Prostate gland (tissue), 2 donors: Measurements from ENCODE around the gene AMPH.

Source experiments
- POLR2A ChIP-seq: fragments of 450-650 bp; IDR thresholded peaks from one replicate; pipeline ENCODE4 v1.6.1; 2016; ENCODE audit warnings: antibody characterized with exemption, mild to moderate bottlenecking
- POLR2AphosphoS5 ChIP-seq: sonication (generic); formaldehyde crosslinking; IDR thresholded peaks from one replicate; pipeline ENCODE4 v1.6.1; 2017; ENCODE audit warnings: antibody characterized with exemption
- TF ChIP-seq, protein P1 (sequence below), 4 experiments: fragments of 200-600 bp in 2 of 4; fragments of 450-650 bp in 2 of 4; sonication (generic) in 2 of 4; IDR thresholded peaks; 1 replicate in 3 of 4; 2 replicates in 1 of 4; pipeline ENCODE4 v1.5.1; 2016 to 2019; ENCODE audit warnings: antibody characterized with exemption in 4 of 4, mild to moderate bottlenecking in 2 of 4, moderate library complexity in 2 of 4

DNA sequence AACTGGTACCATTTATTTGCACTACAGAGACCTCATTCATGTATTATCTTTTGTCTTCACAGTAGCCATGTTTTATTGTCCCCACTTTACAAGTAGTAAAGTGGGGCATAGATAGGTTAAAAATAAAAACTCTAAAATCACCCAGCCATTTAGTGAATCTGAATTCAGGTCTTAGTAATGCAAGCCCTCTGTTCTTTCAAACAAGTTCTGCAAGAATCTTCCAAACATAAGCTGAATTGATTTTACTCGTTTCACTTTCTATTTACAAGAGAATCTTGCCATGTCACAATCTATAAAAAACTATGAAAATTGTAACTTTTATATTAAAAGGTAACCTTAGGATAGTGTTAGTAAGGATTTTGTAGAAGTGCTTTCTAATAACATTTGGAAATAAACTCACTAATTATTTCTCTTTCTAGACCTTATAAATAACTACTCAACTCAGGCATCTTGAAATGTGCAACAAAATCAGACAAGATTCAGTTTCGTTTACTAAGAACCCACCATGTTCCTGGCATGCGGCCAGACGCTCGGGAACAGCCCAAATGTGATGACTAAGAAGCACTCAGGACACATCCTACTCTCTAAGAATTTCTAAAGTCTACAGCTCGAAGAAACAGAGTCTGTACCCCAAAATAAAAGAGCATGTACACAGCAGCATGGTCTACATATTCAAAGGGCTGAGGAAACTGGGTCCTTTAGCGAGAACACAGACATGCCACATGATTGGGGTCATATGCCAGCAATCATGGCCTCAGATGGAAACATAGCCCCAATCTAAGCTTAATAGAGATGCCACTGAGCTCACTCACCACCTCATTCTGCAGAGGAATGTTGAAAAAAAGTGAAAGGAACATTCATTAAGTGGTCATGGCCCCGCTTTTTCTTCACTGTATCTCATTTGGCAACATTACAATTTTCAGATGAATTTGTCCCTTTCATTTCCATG lies 167.6 kb downstream of the AMPH start:
- TF ChIP-seq, protein P1, sequence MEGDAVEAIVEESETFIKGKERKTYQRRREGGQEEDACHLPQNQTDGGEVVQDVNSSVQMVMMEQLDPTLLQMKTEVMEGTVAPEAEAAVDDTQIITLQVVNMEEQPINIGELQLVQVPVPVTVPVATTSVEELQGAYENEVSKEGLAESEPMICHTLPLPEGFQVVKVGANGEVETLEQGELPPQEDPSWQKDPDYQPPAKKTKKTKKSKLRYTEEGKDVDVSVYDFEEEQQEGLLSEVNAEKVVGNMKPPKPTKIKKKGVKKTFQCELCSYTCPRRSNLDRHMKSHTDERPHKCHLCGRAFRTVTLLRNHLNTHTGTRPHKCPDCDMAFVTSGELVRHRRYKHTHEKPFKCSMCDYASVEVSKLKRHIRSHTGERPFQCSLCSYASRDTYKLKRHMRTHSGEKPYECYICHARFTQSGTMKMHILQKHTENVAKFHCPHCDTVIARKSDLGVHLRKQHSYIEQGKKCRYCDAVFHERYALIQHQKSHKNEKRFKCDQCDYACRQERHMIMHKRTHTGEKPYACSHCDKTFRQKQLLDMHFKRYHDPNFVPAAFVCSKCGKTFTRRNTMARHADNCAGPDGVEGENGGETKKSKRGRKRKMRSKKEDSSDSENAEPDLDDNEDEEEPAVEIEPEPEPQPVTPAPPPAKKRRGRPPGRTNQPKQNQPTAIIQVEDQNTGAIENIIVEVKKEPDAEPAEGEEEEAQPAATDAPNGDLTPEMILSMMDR (IDR thresholded peaks at IDR 0.05) = no peak
- TF ChIP-seq POLR2A (no peak), POLR2AphosphoS5 (no peak)
